Measurements from ENCODE around the gene PSMD11. TPM values are rescaled to one million over a fixed set of nuclear protein-coding genes. Genes with fewer than 3 reads are reported as not detected.

PSMD11 gene
- total and polyA plus RNA-seq, 2 of the 8 experiments (the other 6 are each of a cell fraction or from before 2014, with no cell fraction given): 68.4 to 171 TPM

DNA sequence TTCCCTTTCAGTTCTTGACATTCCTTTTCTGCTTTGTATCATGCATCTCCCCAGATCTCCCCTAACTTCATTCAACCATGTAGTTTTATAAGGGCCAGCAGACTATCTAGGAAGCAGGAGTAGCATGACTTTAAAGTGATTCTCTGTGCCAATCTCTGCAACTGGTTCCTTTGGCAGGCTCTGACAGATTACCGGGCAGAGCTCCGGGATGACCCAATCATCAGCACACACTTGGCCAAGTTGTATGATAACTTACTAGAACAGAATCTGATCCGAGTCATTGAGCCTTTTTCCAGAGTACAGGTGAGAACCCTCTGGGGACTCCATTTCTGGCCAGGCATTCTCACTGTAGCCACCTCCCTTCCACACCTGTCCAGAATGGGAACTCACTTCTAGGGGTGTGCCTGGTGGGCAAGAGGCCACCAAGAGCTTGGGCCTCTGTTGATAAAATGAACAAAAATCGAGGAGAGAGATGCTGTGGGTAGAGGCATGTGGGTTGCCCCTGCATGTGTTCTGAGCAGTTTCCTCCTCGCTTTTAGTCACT lies 34.8 kb downstream of the PSMD11 start:
- Histone ChIP-seq H3K23me2 (ENCODE audit: low read depth, low read length) (no peaks in the 10 kb centered on the region), H3K9me3 (ENCODE audit: insufficient read depth in 2 of 2, low read depth in 1 of 2, low read length in 1 of 2) (no peaks in the 10 kb centered on the region), H2BK120ac (replicated peaks; ENCODE audit: low read depth, low read length) (no peak overlapping the region), H2AFZ (ENCODE audit: low read length) (no peak overlapping the region), H3K56ac (replicated peaks; ENCODE audit: insufficient read length, low read depth, low read length) (no peak overlapping the region), H2BK15ac (ENCODE audit: low read length) (no peak overlapping the region), H2BK20ac (ENCODE audit: low read length) (no peak overlapping the region), H3K27ac (ENCODE audit: low read depth, low read length) (no peak overlapping the region), H3K4me3 (ENCODE audit: extremely low read depth in 1 of 4, insufficient read depth in 2 of 4, low read depth in 3 of 4, low read length in 4 of 4) (no peak overlapping the region), H2BK12ac (ENCODE audit: low read depth, low read length) (no peak overlapping the region), H2BK5ac (ENCODE audit: low read depth, low read length) (no peak overlapping the region), H3K79me1 (ENCODE audit: low read depth, low read length) (no peaks in the 10 kb centered on the region), H4K91ac (replicated peaks; ENCODE audit: insufficient read length, low read length) (no peak overlapping the region), H2AK5ac (ENCODE audit: low read depth, low read length) (no peak overlapping the region), H3K4me2 (ENCODE audit: insufficient read depth in 1 of 2, low read depth in 2 of 2, low read length in 2 of 2) (no peak overlapping the region), H4K20me1 (replicated peaks in 1 of 2; ENCODE audit: control insufficient read depth in 1 of 2, insufficient read depth in 2 of 2, low read length in 2 of 2) (peaks cover 0 to 3% of the 10 kb centered on the region in 2 experiments), H3K4ac (replicated peaks; ENCODE audit: insufficient read length, low read depth, low read length) (no peak overlapping the region), H3K14ac (ENCODE audit: insufficient read length) (no peak overlapping the region), H3K23ac (ENCODE audit: insufficient read length) (no peak overlapping the region), H3K36me3 (ENCODE audit: control insufficient read depth in 2 of 4, insufficient read depth in 4 of 4, low read length in 3 of 4) (peaks cover 41 to 74% (median 62%) of the 10 kb centered on the region in 4 experiments), H3K79me2 (ENCODE audit: control insufficient read depth in 1 of 2, insufficient read depth in 2 of 2, low read length in 2 of 2) (no peaks in the 10 kb centered on the region), H3K27me3 (replicated peaks in 1 of 4; ENCODE audit: control insufficient read depth in 3 of 4, extremely low read depth in 1 of 4, insufficient read depth in 3 of 4, low read length in 3 of 4) (no peaks in the 10 kb centered on the region), H3K18ac (ENCODE audit: extremely low read depth, low read length) (no peak overlapping the region), H4K5ac (ENCODE audit: insufficient read length, low read depth, low read length) (no peak overlapping the region), H3K4me1 (replicated peaks in 1 of 4; ENCODE audit: control insufficient read depth in 3 of 4, insufficient read depth in 4 of 4, low read length in 3 of 4) (peaks cover 10 to 13% (median 11%) of the 10 kb centered on the region in 4 experiments), H4K8ac (ENCODE audit: extremely low read depth, insufficient read depth, low read length) (no peak overlapping the region), H3K9ac (replicated peaks in 1 of 4; ENCODE audit: extremely low read depth in 1 of 4, low read depth in 3 of 4, low read length in 3 of 4) (no peak overlapping the region)
- WGBS, 2 experiments (ENCODE audit: extremely low coverage in 1 of 2, insufficient coverage in 1 of 2, insufficient read length in 1 of 2, insufficient replicate concordance in 2 of 2, low coverage in 1 of 2, low lambda C conversion rate in 2 of 2, missing lambda C conversion rate in 1 of 2): 86% methylated on average over 5 of the region's 5 CpGs; no CpG with 5 or more reads in 1 of the 2 experiments
- DNase-seq (ENCODE audit: low read depth in 1 of 2, low spot score in 2 of 2) (no peak), FAIRE-seq (no peak)
- ChIA-PET POLR2A (ENCODE audit: partially characterized antibody) (interaction anchor here (0.8 to 1.1 kb wide), 3 partner anchors 8 to 35 kb away, joined by 3 to 5 read pairs (median 4); partner anchors contain the start of genes CDK5R1 and PSMD11), CTCF (ENCODE audit: partially characterized antibody) (interaction anchor here (1.2 to 9.6 kb wide), 2 partner anchors 16 to 34 kb away, joined by 4 to 71 read pairs; partner anchors contain the start of gene PSMD11)
- no peak for TF ChIP-seq CBX8 (IDR thresholded peaks at IDR 0.05; ENCODE audit: borderline replicate concordance, low read depth, low read length)
- no peak for TF ChIP-seq SP4 (IDR thresholded peaks at IDR 0.05; ENCODE audit: low read length)
- TF ChIP-seq BCL11A (IDR thresholded peaks at IDR 0.05; ENCODE audit: low read depth in 2 of 2, low read length in 2 of 2): no peak
- TF ChIP-seq KDM4A (IDR thresholded peaks at IDR 0.05; ENCODE audit: low read depth, low read length, severe bottlenecking): no peak
- TF ChIP-seq SP2 (IDR thresholded peaks at IDR 0.05; ENCODE audit: low read length): no peak
- TF ChIP-seq RXRA (IDR thresholded peaks at IDR 0.05; ENCODE audit: insufficient read depth, low read depth, low read length): no peak
- no peak for TF ChIP-seq SP1 (IDR thresholded peaks at IDR 0.05; ENCODE audit: low read depth, low read length)
- TF ChIP-seq, protein P1, sequence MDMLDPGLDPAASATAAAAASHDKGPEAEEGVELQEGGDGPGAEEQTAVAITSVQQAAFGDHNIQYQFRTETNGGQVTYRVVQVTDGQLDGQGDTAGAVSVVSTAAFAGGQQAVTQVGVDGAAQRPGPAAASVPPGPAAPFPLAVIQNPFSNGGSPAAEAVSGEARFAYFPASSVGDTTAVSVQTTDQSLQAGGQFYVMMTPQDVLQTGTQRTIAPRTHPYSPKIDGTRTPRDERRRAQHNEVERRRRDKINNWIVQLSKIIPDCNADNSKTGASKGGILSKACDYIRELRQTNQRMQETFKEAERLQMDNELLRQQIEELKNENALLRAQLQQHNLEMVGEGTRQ (IDR thresholded peaks at IDR 0.05; ENCODE audit: low read length): no peak
- no peak for TF ChIP-seq RBBP5 (IDR thresholded peaks at IDR 0.05; ENCODE audit: borderline replicate concordance, low read depth, low read length)
- TF ChIP-seq TEAD4 (IDR thresholded peaks at IDR 0.05; ENCODE audit: low read depth, low read length): no peak
- TF ChIP-seq CHD1 (IDR thresholded peaks at IDR 0.05; ENCODE audit: low read depth, low read length): no peak
- TF ChIP-seq, protein P2, sequence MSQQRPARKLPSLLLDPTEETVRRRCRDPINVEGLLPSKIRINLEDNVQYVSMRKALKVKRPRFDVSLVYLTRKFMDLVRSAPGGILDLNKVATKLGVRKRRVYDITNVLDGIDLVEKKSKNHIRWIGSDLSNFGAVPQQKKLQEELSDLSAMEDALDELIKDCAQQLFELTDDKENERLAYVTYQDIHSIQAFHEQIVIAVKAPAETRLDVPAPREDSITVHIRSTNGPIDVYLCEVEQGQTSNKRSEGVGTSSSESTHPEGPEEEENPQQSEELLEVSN (IDR thresholded peaks at IDR 0.05): no peak
